NCI-H82 treated with DMSO at 0.1 percent for 48 hours (cell line): ENCODE data around the gene TMEM181.
"Not testable (repeated sequence)": the region's sequence is repeated elsewhere in the genome, so short reads cannot be mapped to it uniquely, and the experiment has no call there.

Source experiments
- DNase-seq: peaks from one replicate; lab custom pipeline; 2025; ENCODE audit not compliant: unreplicated experiment; lab: John Stamatoyannopoulos, UW

Gene TMEM181

GRCh38 chr6:158593670-158594069 is 33.8 kb downstream of the TMEM181 start:
- no peak for DNase-seq

DNA sequence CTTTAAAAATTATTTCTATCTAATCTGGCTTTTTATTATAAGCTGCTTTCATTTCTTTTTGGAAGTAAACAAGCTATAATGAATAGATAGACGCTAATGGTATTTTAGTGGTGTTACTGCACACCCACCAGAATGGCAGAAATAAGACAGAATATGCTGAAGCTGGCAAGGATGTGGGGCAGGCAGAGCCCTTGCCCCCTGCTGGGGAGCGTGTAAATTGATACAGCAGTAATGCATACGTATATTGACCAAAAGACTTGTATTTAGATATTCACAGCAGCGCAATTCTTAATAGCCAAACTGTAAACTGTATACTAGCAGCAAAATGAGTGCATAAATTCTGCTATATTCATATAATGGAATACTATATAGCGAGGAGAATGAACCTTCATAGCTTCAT is 35.3 kb downstream of the TMEM181 start:
- no peak for DNase-seq

GRCh38 chr6:158596861-158597260 is 37.0 kb downstream of the TMEM181 start:
- DNase-seq: peak; percentile 34

DNA sequence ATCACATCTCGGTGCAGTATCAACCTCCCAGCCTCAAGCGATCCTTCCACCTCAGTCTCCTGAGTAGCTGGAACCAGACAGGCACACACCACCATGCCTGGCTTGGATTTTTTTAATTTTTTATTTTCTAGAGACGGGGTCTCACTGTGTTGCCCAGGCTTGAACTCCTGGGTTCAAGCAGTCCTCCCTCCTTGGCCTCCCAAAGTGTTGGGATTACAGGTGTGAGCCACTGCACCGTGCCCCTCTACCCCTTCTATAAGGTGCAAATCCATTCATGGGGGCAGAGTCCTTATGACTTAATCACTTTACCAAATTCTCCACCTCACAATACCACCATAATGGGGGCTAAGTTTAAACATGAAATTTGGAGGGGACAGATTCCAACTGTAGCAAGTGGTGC is 37.7 kb downstream of the TMEM181 start:
- DNase-seq: no peak

DNA sequence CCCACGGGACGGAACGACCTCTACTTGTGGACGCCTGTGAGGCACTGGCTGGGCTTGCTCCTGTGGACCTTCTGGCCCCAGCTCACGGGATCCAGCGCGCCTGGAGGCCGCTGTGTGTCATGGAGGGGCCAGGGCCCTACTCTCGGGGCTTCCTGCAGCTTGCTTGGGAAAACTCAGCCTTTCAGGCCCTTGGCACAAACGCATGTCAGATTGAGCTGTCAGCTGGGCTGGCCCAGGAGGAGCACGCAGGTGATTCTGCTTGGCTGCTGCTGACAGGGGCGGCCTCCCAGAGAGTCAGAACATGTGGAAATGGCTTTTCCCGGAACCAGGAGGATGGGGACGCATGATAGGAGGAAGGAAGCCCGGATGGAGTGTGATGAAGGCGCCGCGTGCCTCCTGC is 39.7 kb downstream of the TMEM181 start:
- no peak for DNase-seq

DNA sequence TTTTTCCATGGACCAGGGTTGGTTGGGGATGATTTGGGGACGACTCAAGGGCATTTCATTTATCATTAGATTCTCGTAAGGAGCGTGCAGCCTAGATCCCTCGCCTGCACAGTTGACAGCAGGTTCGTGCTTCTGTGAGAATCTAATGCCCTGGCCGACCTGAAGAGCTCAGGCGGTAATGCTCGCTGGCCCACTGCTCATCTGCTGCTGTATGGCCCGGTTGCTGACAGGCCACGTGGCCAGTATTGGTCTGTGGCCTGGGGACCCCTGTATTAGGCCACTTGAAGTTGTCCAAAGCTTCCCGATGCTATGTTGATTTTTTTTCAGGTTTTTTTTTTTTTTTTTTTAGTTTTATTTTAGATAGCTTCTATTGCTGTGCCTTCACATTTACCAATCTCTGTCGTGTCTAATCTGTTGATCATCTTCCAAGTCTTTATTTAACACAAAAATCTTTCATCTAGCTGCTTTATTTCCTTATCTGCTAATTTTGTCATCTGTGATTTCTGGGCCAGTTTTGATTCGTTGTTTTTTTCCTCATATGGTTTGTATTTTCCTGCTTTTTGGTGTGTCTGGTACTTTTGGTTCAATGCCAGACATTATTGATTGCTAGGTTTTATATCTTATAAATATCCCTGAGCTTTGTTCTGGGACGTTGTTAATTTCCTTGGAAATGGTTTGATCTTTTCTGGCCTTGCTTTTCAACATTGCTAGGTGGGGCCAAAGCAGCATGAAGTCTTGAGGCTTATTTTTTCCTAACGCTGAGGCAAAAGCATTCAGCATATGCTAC is 43.6 kb downstream of the TMEM181 start:
- no peak for DNase-seq

DNA sequence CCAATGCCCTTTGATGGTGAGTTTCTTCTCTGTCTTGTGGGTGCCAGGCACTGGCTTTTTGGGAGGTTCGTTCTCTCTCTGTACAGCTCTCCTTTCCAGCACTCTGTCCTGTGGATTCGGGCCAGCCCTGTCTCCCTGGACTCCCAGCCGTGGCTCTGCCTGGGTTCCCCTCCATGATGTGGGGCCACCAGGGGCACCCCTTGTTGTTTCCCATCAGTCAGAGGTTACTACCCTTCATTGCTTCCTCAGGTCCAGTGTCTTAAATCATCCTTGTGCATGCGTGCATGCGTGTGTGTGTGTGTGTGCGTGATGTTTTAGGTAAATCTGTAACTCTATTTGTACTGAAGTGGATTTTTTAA is 44.1 kb downstream of the TMEM181 start:
- DNase-seq: no peak

- DNase-seq: peak; percentile 51
These were observed 45.5 kb downstream of the TMEM181 start for GRCh38 chr6:158605266-158605878.

DNA sequence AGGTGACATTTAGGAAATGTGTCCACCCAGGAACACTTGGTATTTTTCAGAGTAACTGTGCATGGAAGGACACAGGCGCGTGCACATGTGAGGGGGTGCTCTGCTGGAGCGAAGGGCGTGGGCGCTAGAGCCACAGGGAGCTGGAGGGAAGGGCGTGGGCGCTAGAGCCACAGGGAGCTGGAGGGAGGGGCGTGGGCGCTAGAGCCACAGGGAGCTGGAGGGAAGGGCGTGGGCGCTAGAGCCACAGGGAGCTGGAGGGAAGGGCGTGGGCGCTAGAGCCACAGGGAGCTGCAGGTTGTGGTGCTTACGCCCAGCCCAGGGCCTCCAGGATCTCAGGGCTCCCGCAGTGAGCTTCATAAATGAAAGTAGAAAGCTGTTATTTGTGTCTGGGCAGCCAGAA is 46.1 kb downstream of the TMEM181 start:
- not testable (repeated sequence) for DNase-seq

- no peak for DNase-seq
These were observed 47.0 kb downstream of the TMEM181 start for GRCh38 chr6:158606935-158607334.

DNA sequence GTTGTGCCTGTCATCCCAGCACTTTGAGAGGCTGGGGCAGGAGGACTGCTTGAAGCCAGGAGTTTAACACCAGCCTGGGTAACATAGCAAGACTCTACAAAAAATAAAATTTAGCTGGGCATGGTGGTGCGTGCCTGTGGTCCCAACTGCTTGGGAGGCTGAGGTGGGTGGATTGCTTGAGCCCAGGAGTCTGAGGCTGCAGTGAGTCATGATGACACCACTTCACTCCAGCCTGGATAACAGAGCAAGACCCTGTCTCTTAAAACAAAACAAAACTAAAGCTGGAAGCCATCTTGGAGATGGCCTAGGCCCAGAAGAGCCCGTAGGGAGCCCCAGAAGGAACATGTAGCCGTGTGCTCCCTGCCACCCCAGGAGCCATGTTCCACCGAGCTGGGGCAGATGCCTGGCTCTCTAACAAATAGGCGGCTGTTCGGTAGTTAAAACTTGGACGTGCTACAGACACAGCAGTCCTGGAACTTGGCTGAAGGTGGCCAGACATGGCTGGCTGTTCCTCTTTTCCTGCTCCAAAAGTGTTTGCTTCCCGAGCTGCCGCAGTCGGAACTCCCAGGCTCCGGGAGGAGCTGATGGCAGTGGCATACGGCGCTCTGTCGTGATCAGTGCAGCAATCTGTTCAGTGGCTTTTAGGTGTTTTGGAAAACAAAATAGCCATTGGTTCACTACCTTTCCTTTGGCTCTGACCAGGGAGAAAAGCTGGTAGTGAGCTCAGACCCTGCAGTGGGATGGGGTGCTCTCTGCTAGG is 47.7 kb downstream of the TMEM181 start:
- DNase-seq: no peak

- no peak for DNase-seq
These were observed 48.3 kb downstream of the TMEM181 start for GRCh38 chr6:158608221-158608620.

GRCh38 chr6:158609455-158610155 is 49.7 kb downstream of the TMEM181 start:
- no peak for DNase-seq

- no peak for DNase-seq
These were observed 50.6 kb downstream of the TMEM181 start for GRCh38 chr6:158610319-158610968.

DNA sequence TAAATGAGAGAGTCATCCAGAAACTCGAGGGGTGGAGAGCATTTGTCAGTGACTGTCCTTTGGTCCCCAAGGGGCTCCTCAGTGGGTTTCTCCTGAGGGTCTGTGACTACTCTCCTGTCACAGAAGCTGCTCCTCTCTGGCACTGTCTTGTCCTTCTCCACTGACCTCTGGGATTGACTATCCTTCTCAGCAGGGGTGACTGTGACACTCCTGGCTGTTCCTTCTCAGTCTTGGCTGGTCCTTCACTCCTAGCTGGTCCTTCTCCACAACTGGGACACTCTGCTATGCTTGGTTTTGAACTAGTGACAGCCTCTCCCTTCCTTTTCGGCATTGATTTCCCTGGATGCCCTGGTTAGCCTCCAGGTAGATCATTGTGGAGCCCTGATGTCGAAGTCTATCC is 51.1 kb downstream of the TMEM181 start:
- no peak for DNase-seq

GRCh38 chr6:158611541-158612370 is 51.9 kb downstream of the TMEM181 start:
- DNase-seq: no peak

DNA sequence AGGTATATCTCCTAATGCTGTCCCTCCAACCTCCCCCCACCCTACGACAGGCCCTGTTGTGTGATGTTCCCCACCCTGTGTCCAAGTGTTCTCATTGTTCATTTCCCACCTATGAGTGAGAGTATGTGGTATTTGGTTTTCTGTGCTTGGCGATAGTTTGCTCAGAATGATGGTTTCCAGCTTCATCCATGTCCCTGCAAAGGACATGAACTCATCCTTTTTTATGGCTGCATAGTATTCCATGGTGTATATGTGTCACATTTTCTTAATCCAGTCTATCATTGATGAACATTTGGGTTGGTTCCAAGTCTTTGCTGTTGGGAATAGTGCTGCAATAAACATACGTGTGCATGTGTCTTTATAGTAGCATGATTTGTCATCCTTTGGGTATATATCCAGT is 54.7 kb downstream of the TMEM181 start:
- not testable (repeated sequence) for DNase-seq

GRCh38 chr6:158618289-158618688 is 58.4 kb downstream of the TMEM181 start:
- DNase-seq: not testable (repeated sequence)

GRCh38 chr6:158619922-158620801 is 60.3 kb downstream of the TMEM181 start:
- DNase-seq: no peak
